HEK293 (cell line): ENCODE measurements around the gene PTPRJ.
"Not testable (repeated sequence)": the region's sequence is repeated elsewhere in the genome, so short reads cannot be mapped to it uniquely, and the experiment has no call there.

Source experiments
- CTCF ChIA-PET: fragments of 350-600 bp; formaldehyde crosslinking; extraction: SDS; loops from one replicate; lab custom pipeline; 2021; ENCODE audit warnings: antibody characterized with exemption; lab: Yijun Ruan, JAX
- POLR2A ChIA-PET: fragments of 300-600 bp; formaldehyde crosslinking; extraction: SDS; loops from one replicate; lab custom pipeline; 2020; ENCODE audit warnings: antibody characterized with exemption, inconsistent platforms; lab: Yijun Ruan, JAX
- H3K27ac ChIP-seq: fragments of 200-500 bp; sonication (Bioruptor generic); 2 replicates; pipeline ENCODE4 v1.5.1; 2014; ENCODE audit warnings: low read depth, low read length, control low read depth, inconsistent platforms; ENCODE audit errors: extremely low read depth
- H3K36me3 ChIP-seq, 2 experiments: fragments of 200-500 bp in 1 of 2; sonication (Bioruptor generic) in 1 of 2; 1 replicate in 1 of 2; 2 replicates in 1 of 2; pipeline ENCODE4 v1.5.1; 2014 to 2017; ENCODE audit warnings: inconsistent platforms in 2 of 2, low read length in 2 of 2; ENCODE audit not compliant: control insufficient read depth in 2 of 2, insufficient read depth in 1 of 2
- H3K4me1 ChIP-seq: fragments of 200-500 bp; sonication (Bioruptor generic); 2 replicates; pipeline ENCODE4 v1.5.1; 2014; ENCODE audit warnings: mild to moderate bottlenecking, low read length, inconsistent platforms; ENCODE audit not compliant: control insufficient read depth, insufficient read depth
- H3K4me3 ChIP-seq: 2 replicates; pipeline ENCODE4 v1.5.1; 2011; ENCODE audit warnings: low read depth, mild to moderate bottlenecking, control low read depth, low read length, moderate library complexity
- H3K9me3 ChIP-seq: fragments of 200-500 bp; sonication (Bioruptor generic); 2 replicates; pipeline ENCODE4 v1.5.1; 2014; ENCODE audit warnings: low read depth, low read length, inconsistent platforms; ENCODE audit not compliant: control insufficient read depth, insufficient read depth
- ATF2 ChIP-seq: fragments of 450-650 bp; formaldehyde crosslinking; IDR thresholded peaks from 2 replicates; pipeline ENCODE4 v1.5.1; 2016; ENCODE audit warnings: missing biosample characterization, missing genetic modification characterization, low read depth
- BCL11A ChIP-seq: fragments of 450-650 bp; formaldehyde crosslinking; IDR thresholded peaks from 2 replicates; pipeline ENCODE4 v1.5.1; 2016; ENCODE audit warnings: low read depth, missing biosample characterization, missing genetic modification characterization
- EGR2 ChIP-seq: fragments of 450-650 bp; formaldehyde crosslinking; IDR thresholded peaks from 2 replicates; pipeline ENCODE4 v1.5.1; 2016; ENCODE audit warnings: low read depth, missing biosample characterization, missing genetic modification characterization
- PRDM1 ChIP-seq: fragments of 450-650 bp; formaldehyde crosslinking; IDR thresholded peaks from 2 replicates; pipeline ENCODE4; 2016; ENCODE audit warnings: missing biosample characterization, missing genetic modification characterization
- TCF7L2 ChIP-seq: IDR thresholded peaks from 2 replicates; pipeline ENCODE4 v1.6.1; 2011; ENCODE audit warnings: low read depth, mild to moderate bottlenecking, inconsistent platforms, low read length, moderate library complexity, borderline replicate concordance
- ZNF155 ChIP-seq: fragments of 450-650 bp; formaldehyde crosslinking; IDR thresholded peaks from 2 replicates; pipeline ENCODE4 v1.5.1; 2016; ENCODE audit warnings: missing biosample characterization, missing genetic modification characterization
- ZNF157 ChIP-seq: fragments of 450-650 bp; formaldehyde crosslinking; IDR thresholded peaks from 2 replicates; pipeline ENCODE4 v1.5.1; 2016; ENCODE audit warnings: missing biosample characterization, missing genetic modification characterization
- ZNF239 ChIP-seq: fragments of 450-650 bp; formaldehyde crosslinking; IDR thresholded peaks from 2 replicates; pipeline ENCODE4 v1.5.1; 2016; ENCODE audit warnings: missing biosample characterization, missing genetic modification characterization
- ZNF266 ChIP-seq: fragments of 450-650 bp; formaldehyde crosslinking; IDR thresholded peaks from 2 replicates; pipeline ENCODE4 v1.5.1; 2016; ENCODE audit warnings: missing biosample characterization, missing genetic modification characterization, low read depth
- ZNF311 ChIP-seq: fragments of 450-650 bp; formaldehyde crosslinking; IDR thresholded peaks from 2 replicates; pipeline ENCODE4 v1.5.1; 2017; ENCODE audit warnings: missing biosample characterization, missing genetic modification characterization, borderline replicate concordance
- ZNF530 ChIP-seq: fragments of 450-650 bp; formaldehyde crosslinking; IDR thresholded peaks from 2 replicates; pipeline ENCODE4 v1.5.1; 2016; ENCODE audit warnings: low read depth, missing biosample characterization, missing genetic modification characterization
- ZNF560 ChIP-seq: fragments of 450-650 bp; formaldehyde crosslinking; IDR thresholded peaks from 2 replicates; pipeline ENCODE4 v1.5.1; 2017; ENCODE audit warnings: missing biosample characterization, missing genetic modification characterization, borderline replicate concordance
- ZNF561 ChIP-seq: fragments of 450-650 bp; IDR thresholded peaks from 2 replicates; pipeline ENCODE4 v1.5.1; 2018; ENCODE audit warnings: missing biosample characterization, missing genetic modification characterization, borderline replicate concordance
- ZNF571 ChIP-seq: fragments of 450-650 bp; formaldehyde crosslinking; IDR thresholded peaks from 2 replicates; pipeline ENCODE4 v1.5.0; 2017; ENCODE audit warnings: missing biosample characterization, missing genetic modification characterization
- ZNF600 ChIP-seq: fragments of 450-650 bp; formaldehyde crosslinking; IDR thresholded peaks from 2 replicates; pipeline ENCODE4 v1.5.1; 2016; ENCODE audit warnings: missing biosample characterization, missing genetic modification characterization
- ZNF792 ChIP-seq: fragments of 450-650 bp; formaldehyde crosslinking; IDR thresholded peaks from 2 replicates; pipeline ENCODE4 v1.5.1; 2016; ENCODE audit warnings: missing biosample characterization, missing genetic modification characterization
- ZSCAN16 ChIP-seq: fragments of 450-650 bp; formaldehyde crosslinking; IDR thresholded peaks from 2 replicates; pipeline ENCODE4 v1.5.1; 2016; ENCODE audit warnings: missing biosample characterization, missing genetic modification characterization

The PTPRJ gene

GRCh38 chr11:48129697-48130395 lies 149.5 kb downstream of the PTPRJ start:
- TF ChIP-seq ZNF530 = no peak
- no peak for TF ChIP-seq ZNF155 (tag by site-specific recombination)
- TF ChIP-seq ZNF266 (tag by site-specific recombination) = no peak
- TF ChIP-seq ZNF239 (tag by site-specific recombination) = no peak
- TF ChIP-seq ZNF600 = no peak
- no peak for TF ChIP-seq ZNF560 (tag by site-specific recombination)
- TF ChIP-seq ZSCAN16 = no peak
- no peak for TF ChIP-seq ZNF571 (tag by site-specific recombination)
- no peak for TF ChIP-seq ZNF157 (tag by site-specific recombination)
- TF ChIP-seq TCF7L2 = no peak
- no peak for TF ChIP-seq ZNF561 (tag by site-specific recombination)
- TF ChIP-seq BCL11A (tag by site-specific recombination) = no peak
- TF ChIP-seq ZNF311 = no peak
- TF ChIP-seq, all 188 proteins: peak for 0
- H3K4me1 ChIP-seq = no peaks in the 10 kb centered on the region
- no peak overlapping the region for H3K4me3 ChIP-seq
- H3K36me3 ChIP-seq = peaks cover 0 to 53% of the 10 kb centered on the region in 2 experiments; a peak in 1 of 3 replicates
- no peaks in the 10 kb centered on the region for H3K9me3 ChIP-seq
- POLR2A ChIA-PET = no interaction called here
- H3K27ac ChIP-seq = no peak overlapping the region
- CTCF ChIA-PET = interaction anchor here (0.6 to 0.9 kb wide), 2 partner anchors 195 to 198 kb away, joined by 3 to 4 read pairs; no protein-coding TSS in a partner anchor

DNA sequence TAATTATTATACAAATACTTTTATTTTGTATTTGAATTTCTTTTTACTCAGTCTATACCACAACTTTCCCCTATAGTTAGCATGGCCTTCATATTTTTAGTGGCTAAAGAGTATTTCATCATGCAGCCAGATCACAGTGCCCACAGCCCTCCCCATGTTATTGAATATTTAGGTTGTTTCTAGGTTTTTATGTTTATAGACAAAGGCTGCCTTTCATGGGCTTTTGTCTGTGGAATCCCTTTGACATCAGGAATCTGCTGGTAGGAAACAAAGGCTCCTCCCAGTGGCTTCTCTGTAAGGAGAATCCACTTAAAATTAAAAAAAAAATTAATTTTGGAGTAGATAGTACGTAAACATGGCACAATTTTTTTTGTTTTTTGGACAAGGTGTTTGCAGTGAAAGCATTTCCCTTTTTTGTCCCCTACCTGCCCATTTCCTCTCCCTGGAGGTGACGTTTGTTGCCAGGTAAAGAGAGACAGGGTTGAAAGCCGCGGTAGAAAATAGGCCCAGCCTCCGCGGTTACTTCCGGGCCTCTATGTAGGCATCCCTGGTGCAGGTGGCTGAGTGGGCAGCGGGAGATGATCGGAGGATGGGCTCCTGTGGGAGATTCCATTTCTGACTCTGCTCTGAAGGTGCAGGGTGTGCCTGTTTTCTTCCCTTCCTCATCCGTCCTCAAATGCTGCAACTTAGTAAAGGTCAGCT lies 154.0 kb downstream of the PTPRJ start:
- POLR2A ChIA-PET = no interaction called here
- Histone ChIP-seq H3K4me3 (no peak overlapping the region), H3K36me3 (peaks cover 0 to 32% of the 10 kb centered on the region in 2 experiments; a peak in 1 of 3 replicates), H3K27ac (no peak overlapping the region), H3K9me3 (no peaks in the 10 kb centered on the region), H3K4me1 (no peaks in the 10 kb centered on the region)
- no peak for TF ChIP-seq ZNF792 (tag by site-specific recombination)
- no peak for TF ChIP-seq PRDM1
- CTCF ChIA-PET = interaction anchor here (0.6 kb wide), 1 partner anchor 25 kb away, joined by 3 read pairs; no protein-coding TSS in a partner anchor

- ChIA-PET CTCF (no interaction called here), POLR2A (no interaction called here)
- TF ChIP-seq ATF2 (tag by site-specific recombination) = no peak
- peak; percentile 23; the same call in 1 of the 2 replicates for TF ChIP-seq EGR2 (tag by site-specific recombination)
- Histone ChIP-seq H3K9me3 (no peaks in the 10 kb centered on the region), H3K27ac (no peak overlapping the region), H3K4me3 (no peak overlapping the region), H3K4me1 (no peaks in the 10 kb centered on the region), H3K36me3 (peaks cover 0 to 26% of the 10 kb centered on the region in 2 experiments; a peak in 1 of 3 replicates)
These were observed 157.9 kb downstream of the PTPRJ start for GRCh38 chr11:48138222-48138621.

DNA sequence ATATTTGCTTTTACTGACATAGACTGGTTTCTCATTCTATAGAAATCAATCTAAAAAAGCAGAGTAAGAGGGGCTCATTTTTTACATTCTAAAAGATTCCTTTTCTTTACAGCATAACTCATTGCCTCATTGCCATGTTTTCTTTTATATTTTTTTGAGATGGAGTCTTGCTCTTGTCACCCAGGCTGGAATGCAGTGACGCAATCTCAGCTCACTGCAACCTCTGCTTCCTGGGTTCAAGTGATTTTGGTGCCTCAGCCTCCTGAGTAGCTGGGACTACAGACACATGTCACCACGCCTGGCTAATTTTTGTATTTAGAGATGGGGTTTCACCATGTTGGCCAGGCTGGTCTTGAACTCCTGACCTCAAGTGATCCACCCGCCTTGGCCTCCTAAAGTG lies 159.5 kb downstream of the PTPRJ start:
- POLR2A ChIA-PET, H3K4me1 ChIP-seq, CTCF ChIA-PET, H3K4me3 ChIP-seq, H3K9me3 ChIP-seq, H3K27ac ChIP-seq: not testable (repeated sequence)
- peaks cover 0 to 39% of the 10 kb centered on the region in 2 experiments; a peak in 1 of 3 replicates for H3K36me3 ChIP-seq
